22Rv1 (cell line): Measurements from ENCODE around the gene MYO7B.

Source experiments
- H3K27ac ChIP-seq: fragments of 450-650 bp; 2 replicates; pipeline ENCODE4 v1.5.1; 2017
- CTCF ChIP-seq: fragments of 450-650 bp; IDR thresholded peaks from 2 replicates; pipeline ENCODE4 v1.5.1; 2017; ENCODE audit warnings: mild to moderate bottlenecking
- ZFX ChIP-seq: fragments of 450-650 bp; IDR thresholded peaks from 2 replicates; pipeline ENCODE4 v1.6.1; 2017; ENCODE audit warnings: antibody characterized with exemption, borderline replicate concordance

Gene MYO7B

GRCh38 chr2:127597984-127598380 lies 62.5 kb downstream of the MYO7B start:
- TF ChIP-seq CTCF: no peak
- TF ChIP-seq ZFX: no peak
- H3K27ac ChIP-seq: no peak overlapping the region

GRCh38 chr2:127598711-127599110 lies 63.2 kb downstream of the MYO7B start:
- no peak overlapping the region for H3K27ac ChIP-seq
- TF ChIP-seq CTCF: no peak
- no peak for TF ChIP-seq ZFX

GRCh38 chr2:127599211-127599610 lies 63.7 kb downstream of the MYO7B start:
- TF ChIP-seq CTCF: no peak
- TF ChIP-seq ZFX: no peak

GRCh38 chr2:127604986-127605385 lies 69.5 kb downstream of the MYO7B start:
- TF ChIP-seq ZFX: no peak
- TF ChIP-seq CTCF: no peak
- H3K27ac ChIP-seq: no peak overlapping the region

More at GRCh38 chr2:127599211-127599610, 63.7 kb downstream of the MYO7B start:
- no peak overlapping the region for H3K27ac ChIP-seq

- TF ChIP-seq CTCF (no peak), ZFX (no peak)
- no peak overlapping the region for H3K27ac ChIP-seq
These were observed 70.3 kb downstream of the MYO7B start for GRCh38 chr2:127605691-127606263.

GRCh38 chr2:127606625-127607398 lies 71.3 kb downstream of the MYO7B start:
- TF ChIP-seq CTCF: no peak
- TF ChIP-seq ZFX: no peak
- no peak overlapping the region for H3K27ac ChIP-seq

GRCh38 chr2:127607399-127607908 lies 72.0 kb downstream of the MYO7B start:
- TF ChIP-seq ZFX: no peak
- TF ChIP-seq CTCF: no peak
- H3K27ac ChIP-seq: no peak overlapping the region
